Caco-2 (cell line): ENCODE data around the gene AMFR. TPM values are rescaled to one million over a fixed set of nuclear protein-coding genes. Genes with fewer than 3 reads are reported as not detected.

Source experiments
- BruUV-seq: library from RNA; stranded (reverse); fragments of 400-500 nt; replicated peaks from 2 replicates; lab custom pipeline; 2021; lab: Mats Ljungman, UMichigan
- CTCF ChIA-PET: fragments of 300-600 bp; sonication (Branson Sonifier 250); formaldehyde crosslinking; loops from one replicate; lab custom pipeline; 2022; ENCODE audit warnings: antibody characterized with exemption; lab: Charles Lee
- POLR2A ChIA-PET: fragments of 300-600 bp; sonication (Branson Sonifier 250); formaldehyde crosslinking; loops from one replicate; lab custom pipeline; 2022; ENCODE audit warnings: antibody characterized with exemption; lab: Charles Lee
- DNase-seq, 2 experiments: peaks; one replicate each; pipeline versions ENCODE4 v3.0.0 to v3.0.0-alpha.2; 2020 to 2022
- H3K27me3 ChIP-seq: replicated peaks from 2 replicates; pipeline ENCODE4 v1.6.0; 2011; ENCODE audit warnings: low read length; ENCODE audit not compliant: control insufficient read depth, insufficient read depth
- H3K36me3 ChIP-seq: 2 replicates; pipeline ENCODE4 v1.5.1; 2011; ENCODE audit warnings: low read length; ENCODE audit not compliant: control insufficient read depth, insufficient read depth
- H3K4me1 ChIP-seq: fragments of 250-450 bp; sonication (Bioruptor Pico); 2 replicates; pipeline ENCODE4 v1.5.1; 2020; ENCODE audit warnings: mild to moderate bottlenecking
- H3K4me3 ChIP-seq: 2 replicates; pipeline ENCODE4 v1.5.1; 2011; ENCODE audit warnings: low read depth, mild to moderate bottlenecking, control low read depth, low read length
- H3K9me3 ChIP-seq: fragments of 250-450 bp; sonication (Bioruptor Pico); 2 replicates; pipeline ENCODE4 v1.5.1; 2020; ENCODE audit warnings: mild to moderate bottlenecking, moderate library complexity
- H3K27ac Mint-ChIP-seq: one replicate; pipeline ENCODE4 v1.8.0; 2022; ENCODE audit warnings: mixed read lengths; ENCODE audit not compliant: unreplicated experiment
- H3K27me3 Mint-ChIP-seq: one replicate; pipeline ENCODE4 v1.8.0; 2022; ENCODE audit warnings: mixed read lengths; ENCODE audit not compliant: insufficient read depth, unreplicated experiment
- H3K36me3 Mint-ChIP-seq: one replicate; pipeline ENCODE4 v1.8.0; 2022; ENCODE audit warnings: mild to moderate bottlenecking, mixed read lengths; ENCODE audit not compliant: insufficient read depth, unreplicated experiment
- H3K4me1 Mint-ChIP-seq: one replicate; pipeline ENCODE4 v1.8.0; 2022; ENCODE audit warnings: low read depth, mixed read lengths; ENCODE audit not compliant: unreplicated experiment
- H3K4me3 Mint-ChIP-seq: one replicate; pipeline ENCODE4 v1.8.0; 2022; ENCODE audit warnings: mild to moderate bottlenecking, moderate library complexity, mixed read lengths; ENCODE audit not compliant: unreplicated experiment
- H3K9me3 Mint-ChIP-seq: one replicate; pipeline ENCODE4 v1.8.0; 2022; ENCODE audit warnings: mixed read lengths; ENCODE audit not compliant: unreplicated experiment
- intact Hi-C: fragments of 100-400 bp; cut with micrococcal nuclease; formaldehyde crosslinking; loops from one replicate; pipeline ENCODE4 v1.10.0; 2022; ENCODE audit not compliant: unreplicated experiment
- total RNA-seq: library from RNA; stranded (reverse); gene quantifications from 2 replicates; pipeline ENCODE4 v1.2.3, GENCODE V29; 2022
- TF ChIP-seq, protein P1 (sequence below), 2 experiments: fragments of 200-600 bp in 1 of 2; IDR thresholded peaks; 1 replicate in 1 of 2; 2 replicates in 1 of 2; pipeline versions ENCODE4 v1.5.1 to v1.8.0; 2011 to 2022; ENCODE audit warnings: antibody characterized with exemption in 1 of 2, control low read depth in 1 of 2, inconsistent platforms in 1 of 2, low read depth in 1 of 2, low read length in 1 of 2, mild to moderate bottlenecking in 1 of 2, moderate library complexity in 1 of 2; ENCODE audit not compliant: insufficient read depth in 1 of 2, severe bottlenecking in 1 of 2, unreplicated experiment in 1 of 2

AMFR gene
- total RNA-seq, 1 experiment from 2014 or later = 106 TPM

DNA sequence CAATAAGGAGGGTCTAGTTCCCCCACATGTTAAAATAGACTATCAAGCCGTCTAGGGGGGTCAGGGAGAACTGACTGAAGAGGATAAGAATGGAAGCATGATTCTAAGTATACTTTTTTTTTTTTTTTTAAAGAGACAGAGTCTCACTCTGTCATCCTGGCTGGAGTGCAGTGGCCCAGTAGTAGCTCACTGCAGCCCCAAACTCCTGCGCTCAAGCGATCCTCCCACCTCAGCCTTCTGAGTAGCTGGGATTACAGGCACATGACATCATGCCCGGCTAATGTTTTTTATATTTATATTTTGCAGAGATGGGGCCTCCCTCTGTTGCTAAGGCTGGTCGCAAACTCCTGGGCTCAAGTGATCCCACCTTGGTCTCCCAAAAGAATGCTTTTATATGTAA, 14.2 kb downstream of the AMFR start:
- intact Hi-C loops = no loop called here
- Mint-ChIP-seq H3K4me1 (peaks cover 7% of the 10 kb centered on the region), H3K27me3 (no peaks in the 10 kb centered on the region), H3K9me3 (no peaks in the 10 kb centered on the region), H3K27ac (no peak overlapping the region), H3K4me3 (no peak overlapping the region), H3K36me3 (peaks cover 33% of the 10 kb centered on the region)
- Histone ChIP-seq H3K4me1 (no peaks in the 10 kb centered on the region), H3K27me3 (no peaks in the 10 kb centered on the region), H3K4me3 (no peak overlapping the region), H3K36me3 (0 out of 2 replicates have a peak, but pooled peaks cover 3% of the 10 kb centered on the region), H3K9me3 (no peaks in the 10 kb centered on the region)
- BruUV-seq = no TSS peak
- ChIA-PET CTCF (no interaction called here), POLR2A (no interaction called here)
- TF ChIP-seq, protein P1, sequence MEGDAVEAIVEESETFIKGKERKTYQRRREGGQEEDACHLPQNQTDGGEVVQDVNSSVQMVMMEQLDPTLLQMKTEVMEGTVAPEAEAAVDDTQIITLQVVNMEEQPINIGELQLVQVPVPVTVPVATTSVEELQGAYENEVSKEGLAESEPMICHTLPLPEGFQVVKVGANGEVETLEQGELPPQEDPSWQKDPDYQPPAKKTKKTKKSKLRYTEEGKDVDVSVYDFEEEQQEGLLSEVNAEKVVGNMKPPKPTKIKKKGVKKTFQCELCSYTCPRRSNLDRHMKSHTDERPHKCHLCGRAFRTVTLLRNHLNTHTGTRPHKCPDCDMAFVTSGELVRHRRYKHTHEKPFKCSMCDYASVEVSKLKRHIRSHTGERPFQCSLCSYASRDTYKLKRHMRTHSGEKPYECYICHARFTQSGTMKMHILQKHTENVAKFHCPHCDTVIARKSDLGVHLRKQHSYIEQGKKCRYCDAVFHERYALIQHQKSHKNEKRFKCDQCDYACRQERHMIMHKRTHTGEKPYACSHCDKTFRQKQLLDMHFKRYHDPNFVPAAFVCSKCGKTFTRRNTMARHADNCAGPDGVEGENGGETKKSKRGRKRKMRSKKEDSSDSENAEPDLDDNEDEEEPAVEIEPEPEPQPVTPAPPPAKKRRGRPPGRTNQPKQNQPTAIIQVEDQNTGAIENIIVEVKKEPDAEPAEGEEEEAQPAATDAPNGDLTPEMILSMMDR (IDR thresholded peaks at IDR 0.05; ENCODE audit: insufficient read depth in 1 of 2, low read depth in 1 of 2, low read length in 1 of 2, severe bottlenecking in 1 of 2, unreplicated experiment in 1 of 2) = no peak
- no peak for DNase-seq

DNA sequence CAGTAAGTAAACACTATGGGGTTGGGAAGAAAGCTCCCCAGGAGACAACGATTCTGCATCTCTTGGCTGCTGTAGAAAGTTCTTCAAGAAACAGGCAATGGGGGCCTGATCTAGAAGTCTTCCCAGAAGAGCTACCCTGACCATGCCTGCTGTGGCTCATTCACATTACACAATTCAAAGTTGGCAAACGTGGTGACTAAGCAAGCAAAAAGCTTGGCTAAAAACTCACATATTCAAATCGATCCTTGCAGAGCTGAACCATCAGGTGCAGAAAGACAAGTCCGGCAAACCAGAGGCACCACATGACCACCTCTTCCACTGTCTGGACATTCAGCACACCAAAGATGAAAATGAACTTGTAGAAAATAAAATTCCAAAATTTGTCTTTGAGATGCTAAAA, 16.1 kb downstream of the AMFR start:
- Mint-ChIP-seq H3K27ac (no peak overlapping the region), H3K4me1 (peaks cover 7% of the 10 kb centered on the region), H3K27me3 (no peaks in the 10 kb centered on the region), H3K9me3 (no peaks in the 10 kb centered on the region), H3K36me3 (peaks cover 49% of the 10 kb centered on the region), H3K4me3 (no peak overlapping the region)
- H3K36me3 ChIP-seq = 0 out of 2 replicates have a peak, but pooled peaks cover 3% of the 10 kb centered on the region
- no peak overlapping the region for H3K4me3 ChIP-seq
- H3K27me3 ChIP-seq = no peaks in the 10 kb centered on the region
- no peak for DNase-seq
- H3K9me3 ChIP-seq = no peaks in the 10 kb centered on the region
- TF ChIP-seq, protein P1 (IDR thresholded peaks at IDR 0.05; ENCODE audit: insufficient read depth in 1 of 2, low read depth in 1 of 2, low read length in 1 of 2, severe bottlenecking in 1 of 2, unreplicated experiment in 1 of 2) = no peak
- no TSS peak for BruUV-seq
- ChIA-PET CTCF (interaction anchor here (0.9 kb wide), 1 partner anchor 42 kb away, joined by 5 read pairs; the partner anchor contains the start of genes NUDT21 and OGFOD1), POLR2A (interaction anchor here (0.5 kb wide), 1 partner anchor 26 kb away, joined by 4 read pairs; no protein-coding TSS in a partner anchor)
- H3K4me1 ChIP-seq = no peaks in the 10 kb centered on the region
- intact Hi-C loops = no loop called here

DNA sequence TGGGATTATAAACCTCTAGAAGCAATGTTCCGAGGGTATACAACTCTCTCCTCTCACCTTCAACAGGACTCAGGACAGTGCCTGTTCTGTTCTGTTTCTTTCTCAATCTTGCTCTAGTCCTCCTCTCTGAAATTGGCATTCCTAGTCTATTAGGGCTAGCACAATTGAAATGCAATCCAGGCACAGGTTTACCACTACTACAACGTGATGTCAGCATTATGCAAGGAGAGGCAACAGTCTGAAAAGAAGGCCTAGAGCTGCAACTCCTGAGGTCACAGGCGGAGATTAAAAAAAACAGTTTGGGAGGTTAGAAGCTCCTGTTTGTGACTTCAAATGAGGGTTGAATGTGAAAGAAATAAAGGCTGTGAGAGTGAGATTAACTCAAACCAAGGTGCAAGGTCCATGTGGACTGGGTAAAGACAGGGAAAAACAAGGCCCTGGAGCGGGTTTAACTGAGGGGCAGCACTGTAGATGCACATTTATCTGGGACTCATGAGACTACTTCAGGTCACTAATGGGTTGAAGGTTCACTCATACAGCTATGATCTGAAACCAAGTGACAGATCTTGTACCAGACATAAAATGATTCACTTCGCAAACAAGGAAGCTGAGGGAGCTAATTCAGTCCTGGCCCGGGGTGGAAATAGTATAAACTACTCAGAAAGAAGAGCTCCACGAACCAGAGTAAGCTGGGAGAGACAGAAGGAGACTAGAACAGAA, 16.8 kb downstream of the AMFR start:
- POLR2A ChIA-PET = interaction anchor here (0.5 kb wide), 1 partner anchor 27 kb away, joined by 4 read pairs; no protein-coding TSS in a partner anchor
- CTCF ChIA-PET = no interaction called here
- no peak overlapping the region for H3K4me3 Mint-ChIP-seq
- H3K9me3 ChIP-seq = no peaks in the 10 kb centered on the region
- 0 out of 2 replicates have a peak, but pooled peaks cover 3% of the 10 kb centered on the region for H3K36me3 ChIP-seq
- BruUV-seq = no TSS peak
- H3K4me1 Mint-ChIP-seq = peaks cover 7% of the 10 kb centered on the region
- DNase-seq = no peak
- no peaks in the 10 kb centered on the region for H3K4me1 ChIP-seq
- H3K27me3 ChIP-seq = no peaks in the 10 kb centered on the region
- intact Hi-C loops = no loop called here
- no peaks in the 10 kb centered on the region for H3K27me3 Mint-ChIP-seq
- H3K27ac Mint-ChIP-seq = no peak overlapping the region
- TF ChIP-seq, protein P1 (IDR thresholded peaks at IDR 0.05; ENCODE audit: insufficient read depth in 1 of 2, low read depth in 1 of 2, low read length in 1 of 2, severe bottlenecking in 1 of 2, unreplicated experiment in 1 of 2) = no peak
- peaks cover 50% of the 10 kb centered on the region for H3K36me3 Mint-ChIP-seq
- no peaks in the 10 kb centered on the region for H3K9me3 Mint-ChIP-seq
- no peak overlapping the region for H3K4me3 ChIP-seq
